ENCODE results near the gene JMJD1C. TPM values are rescaled to one million over a fixed set of nuclear protein-coding genes. Genes with fewer than 3 reads are reported as not detected.

Gene JMJD1C
- total RNA-seq, 1 donor from 2014 or later: 41.3 TPM

- intact Hi-C loops (cut with DNase I): loop anchor here (2.0 to 5.0 kb wide), 4 partner anchors 199 to 444 kb away; partner anchors contain the start of genes JMJD1C and REEP3
These were observed 197.5 kb downstream of the JMJD1C start for GRCh38 chr10:63268149-63268797.

GRCh38 chr10:63267414-63268148 is 198.2 kb downstream of the JMJD1C start:
- intact Hi-C loops (cut with DNase I): loop anchor here (2.0 to 5.0 kb wide), 5 partner anchors 53 to 445 kb away; partner anchors contain the start of genes JMJD1C and REEP3
- DNase-seq (ENCODE audit: low spot score): no peak

More at GRCh38 chr10:63268149-63268797, 197.5 kb downstream of the JMJD1C start:
- DNase-seq (ENCODE audit: low spot score): no peak

- no peak for DNase-seq (ENCODE audit: low spot score)
- intact Hi-C loops (cut with DNase I): loop anchor here (2.0 to 5.0 kb wide), 4 partner anchors 52 to 446 kb away; partner anchors contain the start of genes JMJD1C and REEP3
These were observed 199.1 kb downstream of the JMJD1C start for GRCh38 chr10:63266391-63267316.

GRCh38 chr10:63265683-63266235 is 200.0 kb downstream of the JMJD1C start:
- intact Hi-C loops (cut with DNase I): loop anchor here (2.0 to 5.0 kb wide), 4 partner anchors 51 to 447 kb away; partner anchors contain the start of genes JMJD1C and REEP3
- no peak for DNase-seq (ENCODE audit: low spot score)

GRCh38 chr10:63265222-63265617 is 200.6 kb downstream of the JMJD1C start:
- no peak for DNase-seq (ENCODE audit: low spot score)
- intact Hi-C loops (cut with DNase I): loop anchor here (5.0 kb wide), 3 partner anchors 202 to 447 kb away; partner anchors contain the start of genes JMJD1C and REEP3

GRCh38 chr10:63264617-63265221 is 201.1 kb downstream of the JMJD1C start:
- no peak for DNase-seq (ENCODE audit: low spot score)
- intact Hi-C loops (cut with DNase I): loop anchor here (5.0 kb wide), 3 partner anchors 203 to 448 kb away; partner anchors contain the start of genes JMJD1C and REEP3

GRCh38 chr10:63262430-63263073 is 203.2 kb downstream of the JMJD1C start:
- no peak for DNase-seq (ENCODE audit: low spot score)
- intact Hi-C loops (cut with DNase I): no loop called here

- intact Hi-C loops (cut with DNase I): no loop called here
- DNase-seq (ENCODE audit: low spot score): no peak
These were observed 204.3 kb downstream of the JMJD1C start for GRCh38 chr10:63261496-63261895.

GRCh38 chr10:63260860-63261251 is 204.9 kb downstream of the JMJD1C start:
- no peak for DNase-seq (ENCODE audit: low spot score)
- intact Hi-C loops (cut with DNase I): no loop called here

- DNase-seq (ENCODE audit: low spot score): no peak
- intact Hi-C loops (cut with DNase I): no loop called here
These were observed 205.5 kb downstream of the JMJD1C start for GRCh38 chr10:63260103-63260859.

GRCh38 chr10:63258920-63259678 is 206.7 kb downstream of the JMJD1C start:
- intact Hi-C loops (cut with DNase I): no loop called here
- no peak for DNase-seq (ENCODE audit: low spot score)

- intact Hi-C loops (cut with DNase I): no loop called here
- no peak for DNase-seq (ENCODE audit: low spot score)
These were observed 208.0 kb downstream of the JMJD1C start for GRCh38 chr10:63257778-63258177.

GRCh38 chr10:63256009-63256773 is 209.6 kb downstream of the JMJD1C start:
- DNase-seq (ENCODE audit: low spot score): no peak
- intact Hi-C loops (cut with DNase I): no loop called here

GRCh38 chr10:63255316-63255715 is 210.5 kb downstream of the JMJD1C start:
- no peak for DNase-seq (ENCODE audit: low spot score)
- intact Hi-C loops (cut with DNase I): no loop called here

- no peak for DNase-seq (ENCODE audit: low spot score)
- intact Hi-C loops (cut with DNase I): no loop called here
These were observed 212.7 kb downstream of the JMJD1C start for GRCh38 chr10:63253040-63253439.

GRCh38 chr10:63252095-63252762 is 213.5 kb downstream of the JMJD1C start:
- DNase-seq (ENCODE audit: low spot score): no peak
- intact Hi-C loops (cut with DNase I): no loop called here
